GM21367 (cell line): Measurements from ENCODE around the gene PTPN3.

ENCODE experiments used
- ATAC-seq: cut with Tn5 transposase; IDR thresholded peaks from one replicate; pipeline ENCODE4 v1.9.1; 2021; ENCODE audit not compliant: unreplicated experiment

The PTPN3 gene

DNA sequence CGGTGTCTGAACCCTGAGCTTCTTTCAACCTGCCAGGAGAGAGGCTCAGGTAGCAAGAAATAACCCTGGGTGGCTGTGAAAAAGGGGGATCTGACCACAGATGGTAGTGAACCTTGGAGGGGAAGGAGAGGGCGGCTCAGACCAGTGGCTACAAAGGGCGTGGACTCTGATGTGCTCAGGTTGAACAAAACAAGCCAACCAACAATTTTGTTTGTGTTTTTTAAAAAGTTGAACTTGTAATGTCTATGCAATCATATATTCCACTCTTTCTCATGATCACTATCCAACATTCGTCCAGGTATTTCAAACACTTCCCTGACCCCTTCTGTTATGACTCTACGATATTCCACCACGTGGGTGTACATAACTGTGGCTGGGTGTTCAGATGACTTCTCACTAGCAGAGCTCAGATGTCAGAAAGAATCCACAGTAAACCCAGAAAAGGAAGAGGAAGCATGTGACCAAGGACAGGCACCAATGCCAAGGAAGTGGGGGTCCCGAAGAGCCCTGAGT, 20.0 kb downstream of the PTPN3 start:
- no peak for ATAC-seq

DNA sequence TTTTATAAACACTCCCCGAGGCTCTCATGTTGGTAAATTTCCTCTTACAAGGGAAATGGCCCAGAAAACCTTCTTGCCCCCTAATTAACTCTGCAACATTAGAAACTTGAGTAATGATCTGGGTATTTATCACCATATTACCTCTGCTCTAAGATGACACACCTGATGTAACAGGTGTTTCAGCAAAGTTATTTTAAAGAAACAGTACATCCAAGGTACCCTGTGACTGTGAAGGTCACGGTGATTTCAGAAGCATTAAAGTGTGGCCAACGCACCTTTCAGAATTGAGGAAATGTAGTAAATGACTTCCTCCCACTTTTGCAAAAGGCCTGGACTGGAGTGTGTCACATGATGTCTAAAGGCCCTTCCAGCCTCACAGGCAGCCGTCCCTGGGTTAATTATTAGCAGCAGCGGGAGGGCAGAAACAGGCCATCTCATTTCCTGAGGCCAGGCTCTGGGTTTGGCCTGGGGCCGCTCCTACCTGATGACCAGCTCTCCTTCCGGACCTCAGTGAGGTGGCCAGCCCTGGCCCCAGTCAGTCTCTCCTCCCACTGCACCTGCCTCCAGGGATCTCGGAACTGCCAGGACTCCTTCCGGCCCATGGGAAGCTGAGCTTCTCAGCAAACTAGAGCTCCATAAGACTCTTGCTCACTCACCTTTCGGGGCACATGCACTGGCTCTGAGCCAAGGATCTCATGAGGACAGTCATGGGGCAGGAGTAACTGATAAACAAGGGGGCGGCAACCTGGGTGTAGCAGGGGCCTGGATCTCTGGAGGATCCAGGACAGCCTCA, 20.7 kb downstream of the PTPN3 start:
- peak; percentile 86 for ATAC-seq

DNA sequence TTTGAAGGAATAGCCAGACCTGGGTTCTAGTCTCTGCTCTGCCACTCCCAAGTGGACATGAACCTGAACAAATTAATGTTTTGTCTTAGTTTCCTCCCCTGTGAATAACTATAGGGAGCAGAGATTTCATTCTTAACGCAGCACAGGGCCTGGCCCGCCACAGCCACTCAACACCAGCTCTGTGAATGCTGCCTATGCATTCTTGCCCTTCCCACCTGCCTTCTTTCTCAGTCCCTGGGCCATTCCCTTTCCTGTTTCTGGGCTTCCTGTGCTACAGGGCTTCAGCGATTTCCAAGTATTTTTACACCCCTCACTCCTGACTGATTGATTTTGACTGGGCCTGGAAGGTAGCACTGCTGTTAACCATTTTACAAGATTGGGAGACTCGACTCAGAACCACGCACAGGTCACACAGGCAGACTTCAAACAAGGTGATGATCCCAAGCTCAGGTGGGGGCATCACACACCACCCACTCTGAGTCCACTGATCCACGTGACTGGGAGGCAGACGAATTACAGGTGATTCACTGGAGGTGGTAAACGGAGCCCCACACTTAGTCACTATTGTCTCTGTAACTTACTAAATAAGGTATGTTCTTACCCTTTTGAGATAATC, 21.4 kb downstream of the PTPN3 start:
- ATAC-seq: no peak

DNA sequence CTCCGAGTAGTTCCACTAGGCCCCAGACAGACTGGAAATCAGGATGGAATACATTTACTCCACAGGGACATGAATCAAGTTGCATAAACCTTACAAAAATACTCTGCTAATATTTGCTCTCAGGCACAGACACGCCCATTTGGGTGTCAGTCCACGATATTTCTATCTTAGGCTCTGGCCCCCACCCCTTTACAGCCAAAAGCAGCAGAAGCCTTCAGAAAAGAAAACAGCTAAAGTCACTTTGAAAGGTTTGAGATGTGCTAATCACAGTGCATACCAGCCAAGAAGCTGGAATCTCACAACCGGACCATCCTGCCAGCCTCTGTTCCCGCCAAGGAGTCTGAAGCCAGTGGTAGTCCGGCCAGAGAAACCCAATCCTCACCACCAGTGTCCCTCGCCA, 22.6 kb downstream of the PTPN3 start:
- no peak for ATAC-seq

DNA sequence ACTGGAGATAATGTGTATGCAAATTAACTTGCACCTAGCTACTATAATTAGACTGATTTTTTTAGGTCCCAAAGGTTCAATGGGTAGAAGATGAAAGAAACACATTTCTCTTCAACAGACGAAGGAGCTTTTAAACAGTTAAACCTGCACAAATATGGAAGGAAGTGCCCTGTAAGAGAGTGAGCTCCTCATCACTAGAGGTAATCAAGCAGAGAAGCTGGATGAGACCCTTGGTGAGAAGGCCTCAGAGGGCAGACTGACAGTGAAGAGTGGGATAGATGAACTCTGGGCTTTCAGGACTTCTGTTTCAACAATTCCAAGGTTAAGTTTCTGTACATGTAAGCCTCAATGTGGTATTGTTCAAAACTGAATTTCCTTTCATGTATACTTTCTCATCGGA, 23.2 kb downstream of the PTPN3 start:
- no peak for ATAC-seq

DNA sequence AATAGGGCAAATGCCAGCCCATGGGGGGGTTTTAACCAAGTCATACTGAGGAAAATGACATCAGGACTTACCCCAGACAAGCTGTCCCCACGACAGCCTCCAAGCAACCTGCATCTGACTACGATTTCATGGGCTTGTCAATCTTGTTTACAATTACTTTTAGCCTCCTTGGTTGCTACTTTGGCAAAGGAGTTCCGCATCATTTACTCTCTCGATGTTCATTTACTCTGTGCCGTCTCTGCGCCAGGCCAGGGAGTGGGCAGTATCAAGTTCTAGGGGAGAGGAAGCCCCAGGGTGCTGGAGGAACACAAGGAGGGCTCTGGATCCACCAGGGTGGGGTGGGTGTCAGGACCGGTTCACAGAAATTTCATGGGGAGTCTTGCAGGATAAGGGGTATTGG, 23.9 kb downstream of the PTPN3 start:
- ATAC-seq: no peak

DNA sequence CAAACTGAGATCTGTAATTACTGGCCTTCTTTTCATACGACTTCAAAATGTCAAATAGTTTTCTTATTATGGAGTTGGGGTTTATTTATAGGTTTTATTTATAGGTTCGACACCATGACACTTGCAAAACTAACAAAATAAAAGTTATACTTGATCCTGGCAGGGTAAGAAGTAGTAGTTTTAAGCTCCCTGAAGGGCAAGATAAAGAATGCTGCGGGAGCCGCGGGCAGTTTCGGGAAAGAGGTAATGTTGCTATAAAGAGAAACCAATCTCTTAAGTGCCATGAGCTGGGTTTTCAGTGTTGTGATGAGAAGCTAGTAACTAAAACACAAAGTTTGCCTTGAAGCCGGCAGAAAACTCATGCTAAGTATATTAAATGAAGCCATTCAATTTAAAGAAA, 24.8 kb downstream of the PTPN3 start:
- ATAC-seq: no peak

DNA sequence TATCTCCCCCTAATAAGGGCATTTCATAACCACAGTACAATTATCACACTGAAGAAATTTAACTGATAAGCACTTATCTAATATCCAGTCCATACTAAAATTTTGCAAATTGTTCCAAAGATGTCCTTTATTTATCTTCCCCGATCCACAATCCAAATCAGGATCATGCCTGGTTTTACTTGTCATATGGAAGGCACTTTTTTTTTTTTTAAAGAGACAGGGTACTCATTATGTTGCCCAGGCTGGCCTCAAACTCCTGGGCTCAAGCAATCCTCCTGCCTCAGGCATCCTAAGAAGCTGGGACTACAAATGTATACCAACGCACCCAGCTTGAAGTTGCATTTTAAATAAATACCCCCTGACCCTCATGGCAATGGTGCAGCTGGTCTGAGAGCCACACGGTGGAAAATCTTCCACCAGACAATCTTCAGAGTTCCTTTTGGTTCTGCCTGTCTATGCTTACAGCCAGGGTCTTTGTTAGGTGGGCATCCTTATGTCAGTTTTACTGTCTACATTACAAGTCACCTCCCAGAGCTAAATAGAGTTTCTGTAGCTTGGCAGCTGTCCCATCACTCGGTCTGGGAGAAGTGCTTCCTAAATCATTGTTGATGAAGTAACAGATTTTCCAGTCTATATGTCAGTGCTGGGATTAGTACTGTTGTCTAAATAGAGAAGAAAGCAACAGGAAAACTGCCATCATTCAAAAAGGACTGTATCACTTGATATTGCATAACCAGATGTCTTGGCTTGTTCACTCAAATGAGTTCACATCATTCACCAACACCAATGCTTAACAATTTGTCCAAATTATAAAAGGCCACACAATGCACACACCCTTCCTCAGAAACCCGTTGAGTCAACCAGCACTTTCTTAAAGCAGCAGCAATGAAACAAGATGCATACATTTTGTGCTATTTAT, 26.4 kb downstream of the PTPN3 start:
- no peak for ATAC-seq

DNA sequence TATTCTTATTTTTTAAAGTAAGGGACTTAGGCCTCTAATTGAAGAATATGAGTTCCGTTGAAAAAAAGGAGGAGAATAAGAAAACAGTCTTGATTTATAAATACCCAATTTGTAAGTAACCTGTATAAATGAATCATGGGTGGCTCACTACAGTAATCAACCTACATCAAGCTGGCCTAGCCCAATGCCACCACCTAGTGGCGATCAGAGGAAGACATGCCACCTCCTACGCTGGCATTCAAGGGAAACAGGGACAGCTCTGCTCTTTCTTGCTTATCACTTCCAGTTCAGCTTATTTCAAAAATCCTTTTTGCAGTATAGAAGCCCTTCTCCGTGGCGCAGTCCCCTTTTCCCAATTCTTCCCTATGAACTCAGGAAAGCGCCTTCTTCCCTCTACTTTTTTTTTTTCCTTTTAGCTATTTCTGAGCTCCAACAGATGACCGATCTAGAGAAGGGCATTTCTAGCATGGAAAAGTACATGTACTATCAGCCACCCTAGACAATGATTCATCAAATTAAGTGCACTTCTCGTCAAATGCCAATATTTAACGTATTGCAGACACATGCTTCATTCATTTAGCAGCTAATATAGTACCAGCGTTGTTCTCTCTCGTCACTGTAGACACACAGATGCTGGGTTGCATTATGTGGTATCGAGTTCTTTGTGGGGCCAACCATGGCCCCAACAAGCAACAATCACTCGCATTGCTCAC, 28.3 kb downstream of the PTPN3 start:
- ATAC-seq: peak; percentile 94

DNA sequence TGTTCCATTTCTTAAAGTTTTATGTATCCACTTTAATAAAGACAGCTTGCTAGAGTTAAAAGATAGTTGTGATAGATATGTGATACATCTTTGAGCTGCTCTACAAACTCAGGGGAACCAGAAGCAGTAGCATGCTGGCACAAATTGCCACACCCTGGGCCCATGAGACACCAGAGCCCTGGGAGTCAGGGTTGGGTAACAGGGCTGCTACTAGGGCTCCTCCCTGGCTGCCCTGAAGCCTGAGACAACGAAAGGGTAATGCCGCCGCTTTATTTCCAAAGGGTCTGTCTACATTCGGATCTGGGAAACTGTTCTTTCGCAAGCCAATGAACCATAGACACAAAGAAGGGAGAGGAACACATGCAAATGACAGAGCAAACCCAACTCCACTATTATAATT, 29.2 kb downstream of the PTPN3 start:
- no peak for ATAC-seq

DNA sequence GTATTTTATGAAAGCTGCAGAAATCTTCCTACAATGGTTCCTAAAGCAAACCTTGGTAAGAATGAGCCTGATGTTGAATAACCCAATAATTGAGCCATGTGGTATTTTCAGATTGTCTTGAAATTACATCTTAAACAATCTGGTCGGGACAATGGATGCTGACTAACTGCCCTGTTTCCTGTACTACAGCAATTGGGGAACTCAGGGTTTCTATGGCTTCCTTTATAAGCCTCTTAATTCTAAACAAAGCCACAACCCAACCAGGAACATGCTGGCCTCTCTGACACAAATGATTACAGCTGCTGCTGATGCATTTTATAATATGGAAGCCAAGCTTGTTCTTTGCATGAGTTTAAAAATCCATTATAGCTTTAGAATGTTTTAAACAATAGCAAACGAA, 30.2 kb downstream of the PTPN3 start:
- no peak for ATAC-seq

DNA sequence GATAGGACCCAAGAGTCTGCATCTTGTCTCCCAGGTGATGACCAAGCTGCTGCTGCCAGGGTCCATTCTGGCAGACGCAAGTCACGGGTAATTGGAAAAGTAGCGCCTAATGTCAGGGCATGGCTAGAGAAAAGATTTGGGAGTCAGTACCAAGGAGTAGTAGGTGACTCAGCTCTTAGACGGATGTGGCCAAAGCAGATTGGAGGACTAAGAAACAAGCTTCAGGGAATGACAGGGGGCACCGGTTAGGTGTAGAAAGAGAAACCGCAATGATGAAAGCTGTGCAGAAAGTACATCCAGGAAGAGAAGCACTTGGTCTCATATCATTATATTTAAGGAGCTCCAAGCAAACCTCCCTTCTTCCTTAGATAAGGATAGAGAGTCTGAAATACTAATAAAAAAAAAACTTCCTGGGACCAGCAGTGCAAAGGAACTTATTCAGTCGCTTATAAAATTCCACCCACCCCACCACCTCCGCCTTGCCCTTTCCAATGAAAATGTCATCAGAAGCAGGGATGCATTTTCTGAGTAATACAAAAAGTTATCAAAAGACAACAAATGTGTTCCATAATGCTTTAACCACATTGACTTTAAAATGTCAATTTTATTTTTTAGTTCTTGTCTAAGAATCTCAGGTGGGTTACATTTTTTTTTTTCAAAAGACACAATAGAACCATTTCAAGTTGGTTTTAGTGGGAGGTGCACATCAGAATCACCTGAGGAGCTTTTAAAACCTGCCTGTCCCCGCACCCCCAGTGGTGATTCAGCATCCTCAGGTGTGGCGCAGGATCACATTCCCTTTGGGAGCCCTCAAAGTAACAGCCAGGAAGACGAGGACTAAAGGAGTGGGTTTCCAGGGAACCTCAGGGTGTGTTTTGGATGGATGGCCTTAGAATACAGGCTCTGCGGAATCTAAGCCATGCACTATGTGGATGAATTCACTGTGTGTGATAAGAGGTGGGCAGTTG, 31.2 kb downstream of the PTPN3 start:
- no peak for ATAC-seq

DNA sequence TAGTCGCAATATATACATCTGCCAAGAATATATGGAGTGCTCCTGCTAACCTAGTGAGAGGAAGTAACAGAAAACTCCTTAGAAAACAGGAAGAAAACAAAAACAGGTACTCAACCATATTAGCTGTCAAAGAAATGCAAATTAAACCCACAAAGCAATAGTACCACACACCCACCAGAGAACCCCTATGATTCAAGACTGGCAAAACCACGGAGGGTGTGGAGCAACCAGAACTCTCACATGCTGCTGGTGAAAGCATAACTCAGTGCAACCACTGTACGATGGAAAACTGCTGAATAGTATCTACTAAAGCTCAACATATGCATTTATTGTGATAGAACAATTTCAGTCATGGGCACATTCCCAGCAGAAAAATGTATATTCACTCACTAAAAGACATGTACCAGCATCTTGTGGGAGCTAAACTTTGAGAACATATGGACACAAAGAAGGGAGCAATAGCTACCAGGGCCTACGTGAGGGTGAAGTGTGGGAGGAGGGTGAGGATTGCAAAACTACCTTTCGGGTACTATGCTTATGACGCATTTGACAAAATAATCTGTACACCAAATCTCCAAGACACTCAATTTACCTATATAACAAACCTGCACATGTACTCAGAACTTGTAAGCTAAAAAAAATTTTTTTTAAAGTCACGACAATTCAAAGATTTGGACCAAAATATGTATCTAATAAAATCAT, 34.0 kb downstream of the PTPN3 start:
- ATAC-seq: peak; percentile 57

DNA sequence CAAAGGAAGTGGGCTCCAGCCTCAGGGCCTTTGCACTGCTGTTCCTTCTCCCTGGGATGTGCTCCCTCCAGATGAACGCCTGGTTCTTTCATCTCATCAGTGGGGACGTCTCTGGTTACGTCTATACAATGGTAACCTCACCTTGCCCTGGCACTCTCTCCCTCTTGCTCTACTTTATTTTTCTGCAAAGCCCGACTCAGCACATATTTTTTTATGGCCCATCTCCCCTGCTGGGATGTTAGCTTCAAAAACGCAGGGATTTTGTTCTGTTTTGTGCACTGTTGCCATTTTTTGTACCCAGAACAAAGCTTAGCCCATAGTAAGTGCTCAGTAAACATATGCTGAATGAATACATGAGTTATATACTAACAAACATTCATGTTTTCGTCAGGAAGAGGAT, 37.5 kb downstream of the PTPN3 start:
- ATAC-seq: no peak

DNA sequence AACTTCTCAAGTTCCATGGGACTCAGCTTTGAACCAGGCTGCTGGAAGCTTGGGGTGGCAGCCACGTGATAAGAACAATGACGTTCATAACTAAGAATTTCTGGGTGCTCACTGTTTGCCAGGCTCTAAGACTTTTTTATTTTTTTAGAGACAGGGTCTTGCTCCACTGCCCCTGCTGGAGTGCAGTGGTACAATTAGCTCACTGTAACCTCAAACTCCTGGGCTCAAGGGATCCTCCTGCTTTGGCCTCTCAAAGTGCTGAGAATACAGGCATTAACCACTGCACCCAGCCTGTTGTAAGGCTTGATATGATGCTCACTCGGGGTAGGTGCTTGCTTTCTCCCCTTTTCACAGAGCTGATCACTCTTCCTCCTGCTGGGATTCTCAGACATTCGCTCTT, 38.7 kb downstream of the PTPN3 start:
- no peak for ATAC-seq

DNA sequence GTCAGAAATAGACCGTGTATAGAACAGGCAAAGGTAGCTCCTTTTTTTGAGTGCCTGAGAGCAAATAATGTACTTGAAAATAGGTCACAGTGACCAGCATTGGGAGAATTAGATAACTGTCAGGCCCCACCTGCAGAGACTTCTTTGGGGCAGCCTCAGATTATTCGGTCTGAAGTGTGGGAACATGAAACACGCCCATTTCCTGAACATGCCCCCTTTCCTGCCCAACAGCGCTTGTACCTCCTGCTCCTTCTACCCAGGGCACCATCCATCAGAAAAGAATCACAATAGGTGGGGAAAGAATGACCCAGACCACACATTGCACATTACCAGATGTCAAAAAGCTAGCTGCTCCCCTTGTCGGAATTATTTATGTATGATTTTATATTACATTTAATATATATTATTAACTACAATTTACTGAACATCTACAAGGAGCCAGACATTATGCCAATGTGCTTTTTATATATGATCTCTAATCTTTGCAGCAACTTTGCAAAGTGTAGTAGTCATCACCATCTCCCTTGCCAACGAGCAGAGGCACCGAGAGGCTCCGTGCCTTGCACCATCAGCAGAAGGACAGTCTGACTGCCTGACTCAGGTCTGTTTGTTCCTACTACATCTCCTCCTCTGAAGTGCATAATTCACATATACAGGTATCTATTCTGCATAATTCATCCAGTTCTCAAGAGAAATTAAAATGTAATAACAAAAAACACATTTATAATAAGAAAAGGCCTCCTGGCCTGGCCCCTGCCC, 39.5 kb downstream of the PTPN3 start:
- no peak for ATAC-seq

DNA sequence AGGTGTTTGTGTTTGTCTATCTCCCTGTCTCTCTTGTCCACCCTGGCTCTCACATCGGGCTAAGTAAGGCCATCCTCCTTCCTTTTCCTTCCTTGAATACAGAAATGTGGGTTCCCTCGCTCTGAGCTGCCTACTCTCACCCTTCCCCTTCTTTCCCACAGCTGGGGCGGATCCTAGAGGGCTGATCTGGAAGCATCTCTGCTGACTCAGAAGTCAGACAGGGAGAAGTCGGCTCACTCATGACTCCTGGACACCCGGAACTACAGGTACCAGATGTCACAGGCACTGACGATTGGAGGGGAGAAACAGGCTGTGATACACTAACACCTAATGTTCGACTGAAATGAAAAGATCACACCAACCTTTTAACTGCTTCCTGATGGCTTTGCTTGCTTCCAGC, 41.3 kb downstream of the PTPN3 start:
- no peak for ATAC-seq

DNA sequence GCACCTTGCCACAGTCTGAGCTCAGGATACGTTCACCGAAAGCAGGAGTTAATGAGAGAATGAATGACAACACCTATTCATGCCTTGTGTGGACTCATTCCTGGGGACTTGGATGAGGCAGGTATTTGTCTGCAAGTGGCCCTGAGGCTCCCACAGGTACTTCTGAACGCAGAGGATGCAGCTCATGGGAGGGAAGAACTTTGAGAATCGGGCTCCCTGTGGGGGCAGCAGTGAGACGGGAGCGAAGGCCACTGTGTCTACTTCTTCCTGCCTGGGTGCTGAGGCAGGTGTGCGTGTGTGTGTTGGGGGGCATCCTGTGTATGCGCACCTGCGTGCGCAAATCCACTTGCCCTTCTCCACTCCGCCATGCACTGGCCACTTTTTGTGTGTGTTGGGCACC, 42.2 kb downstream of the PTPN3 start:
- no peak for ATAC-seq
